ENCODE results near the gene CCDC81. TPM values are rescaled to one million over a fixed set of nuclear protein-coding genes. Genes with fewer than 3 reads are reported as not detected.

Gene CCDC81
- total and polyA plus RNA-seq, 9 of the 15 experiments (the other 6 are each of a cell fraction or from before 2014, with no cell fraction given) = 0.16 to 1.0 (median 0.41) TPM

DNA sequence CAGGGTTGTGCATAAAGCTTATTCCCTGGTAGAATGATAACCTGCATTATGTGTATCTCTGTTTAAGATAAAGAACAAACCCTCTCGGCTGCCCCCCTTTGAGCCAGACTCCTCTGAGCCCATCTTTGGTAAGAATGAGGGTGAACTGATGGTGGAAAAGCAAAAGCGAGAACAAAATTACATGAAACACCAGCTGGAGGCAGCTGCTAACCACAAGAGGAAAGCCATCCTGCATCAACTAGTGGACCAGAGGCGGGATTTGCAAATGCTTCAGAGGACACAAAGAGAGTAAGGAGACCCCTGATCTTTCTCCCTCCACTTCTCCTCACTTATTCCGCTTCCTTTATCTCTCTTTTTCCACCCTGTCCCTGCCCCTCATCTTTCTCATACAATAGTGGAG, 40.3 kb downstream of the CCDC81 start:
- no peak overlapping the region for H3K4me2 ChIP-seq (ENCODE audit: insufficient read depth, low read length)
- no peaks in the 10 kb centered on the region for H3K79me2 ChIP-seq (ENCODE audit: control insufficient read depth, insufficient read depth, low read length)
- 16% methylated on average over 4 of the region's 4 CpGs for WGBS (ENCODE audit: insufficient coverage, low coverage, missing lambda C conversion rate)
- H3K4me1 ChIP-seq (replicated peaks in 1 of 2; ENCODE audit: control insufficient read depth in 2 of 2, insufficient read depth in 2 of 2, low read length in 2 of 2) = no peaks in the 10 kb centered on the region; a peak in 1 of 5 replicates
- no peaks in the 10 kb centered on the region for H4K20me1 ChIP-seq (replicated peaks; ENCODE audit: control insufficient read depth, insufficient read depth, low read length)
- intact Hi-C loops (cut with micrococcal nuclease) (loop anchor here (5.0 kb wide), 3 partner anchors 473 to 818 kb away; no protein-coding TSS in a partner anchor), in situ Hi-C loops (cut with MboI) (no loop called here)
- ATAC-seq = no peak
- ChIA-PET CTCF (ENCODE audit: low intra/inter-chr PET ratio) (no interaction called here), POLR2A (interaction anchor here (0.6 kb wide), 1 partner anchor 133 kb away, joined by 3 read pairs; no protein-coding TSS in a partner anchor)
- no TSS peak for BruUV-seq (replicated peaks)
- H2AFZ ChIP-seq (ENCODE audit: low read depth, low read length) = no peak overlapping the region
- peaks cover 0 to 16% of the 10 kb centered on the region in 2 experiments; a peak in 2 of 5 replicates for H3K27me3 ChIP-seq (ENCODE audit: control insufficient read depth in 2 of 2, insufficient read depth in 2 of 2, low read length in 2 of 2)
- no peak overlapping the region for H3K4me3 ChIP-seq
- no peak overlapping the region for H3K9ac ChIP-seq (ENCODE audit: insufficient read depth in 1 of 2, low read depth in 2 of 2, low read length in 2 of 2)
- H3K9me3 ChIP-seq (replicated peaks; ENCODE audit: control insufficient read depth, insufficient read depth, low read depth, low read length) = no peaks in the 10 kb centered on the region
- no peaks in the 10 kb centered on the region for H3K36me3 ChIP-seq (ENCODE audit: control insufficient read depth, insufficient read depth, low read length)
- no peak overlapping the region for H3K27ac ChIP-seq (ENCODE audit: extremely low read depth, low read depth, low read length)
- DNase-seq (ENCODE audit: extremely low read depth in 1 of 4, low spot score in 3 of 4) = no peak
- no peaks in the 10 kb centered on the region for H3K9me1 ChIP-seq (ENCODE audit: control insufficient read depth, insufficient read depth, low read length)
- no peak for FAIRE-seq
- TF ChIP-seq TEAD2 (tag; IDR thresholded peaks at IDR 0.05) = no peak
- TF ChIP-seq LEF1 (IDR thresholded peaks at IDR 0.05) = no peak
- no peak for TF ChIP-seq KHSRP (IDR thresholded peaks at IDR 0.05)
- TF ChIP-seq KLF1 (tag; IDR thresholded peaks at IDR 0.05) = no peak
- TF ChIP-seq, protein P1, sequence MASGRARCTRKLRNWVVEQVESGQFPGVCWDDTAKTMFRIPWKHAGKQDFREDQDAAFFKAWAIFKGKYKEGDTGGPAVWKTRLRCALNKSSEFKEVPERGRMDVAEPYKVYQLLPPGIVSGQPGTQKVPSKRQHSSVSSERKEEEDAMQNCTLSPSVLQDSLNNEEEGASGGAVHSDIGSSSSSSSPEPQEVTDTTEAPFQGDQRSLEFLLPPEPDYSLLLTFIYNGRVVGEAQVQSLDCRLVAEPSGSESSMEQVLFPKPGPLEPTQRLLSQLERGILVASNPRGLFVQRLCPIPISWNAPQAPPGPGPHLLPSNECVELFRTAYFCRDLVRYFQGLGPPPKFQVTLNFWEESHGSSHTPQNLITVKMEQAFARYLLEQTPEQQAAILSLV (tag; IDR thresholded peaks at IDR 0.05) = no peak
- no peak for TF ChIP-seq JUN (IDR thresholded peaks at IDR 0.05; ENCODE audit: borderline replicate concordance, low read depth, low read length)
- no peak for TF ChIP-seq JUN (CRISPR knock-in tag; IDR thresholded peaks at IDR 0.05; ENCODE audit: borderline replicate concordance)
- TF ChIP-seq HDAC3 (IDR thresholded peaks at IDR 0.05; ENCODE audit: borderline replicate concordance, partially characterized antibody) = no peak
- TF ChIP-seq, protein P2, sequence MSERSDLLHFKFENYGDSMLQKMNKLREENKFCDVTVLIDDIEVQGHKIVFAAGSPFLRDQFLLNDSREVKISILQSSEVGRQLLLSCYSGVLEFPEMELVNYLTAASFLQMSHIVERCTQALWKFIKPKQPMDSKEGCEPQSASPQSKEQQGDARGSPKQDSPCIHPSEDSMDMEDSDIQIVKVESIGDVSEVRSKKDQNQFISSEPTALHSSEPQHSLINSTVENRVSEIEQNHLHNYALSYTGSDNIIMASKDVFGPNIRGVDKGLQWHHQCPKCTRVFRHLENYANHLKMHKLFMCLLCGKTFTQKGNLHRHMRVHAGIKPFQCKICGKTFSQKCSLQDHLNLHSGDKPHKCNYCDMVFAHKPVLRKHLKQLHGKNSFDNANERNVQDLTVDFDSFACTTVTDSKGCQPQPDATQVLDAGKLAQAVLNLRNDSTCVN (CRISPR knock-in tag; IDR thresholded peaks at IDR 0.05) = no peak
- TF ChIP-seq ZNF75A (CRISPR knock-in tag; IDR thresholded peaks at IDR 0.05) = no peak
- TF ChIP-seq CHD1 (IDR thresholded peaks at IDR 0.05; ENCODE audit: low read length) = no peak
- TF ChIP-seq COPS2 (conservative IDR thresholded peaks at IDR 0.05) = no peak
- TF ChIP-seq MCM5 (IDR thresholded peaks at IDR 0.05; ENCODE audit: low read depth) = no peak
- TF ChIP-seq MXI1 (IDR thresholded peaks at IDR 0.05; ENCODE audit: low read depth, low read length) = no peak
